ENCODE results near the gene HGF. TPM values are rescaled to one million over a fixed set of nuclear protein-coding genes. Genes with fewer than 3 reads are reported as not detected.

HGF gene
- total RNA-seq, 2 experiments from 2014 or later = not detected

GRCh38 chr7:81693894-81694293 is 76.0 kb downstream of the HGF start:
- Mint-ChIP-seq H3K36me3 (ENCODE audit: low read depth) (no peaks in the 10 kb centered on the region), H3K27ac (no peak overlapping the region), H3K27me3 (no peaks in the 10 kb centered on the region), H3K4me1 (no peaks in the 10 kb centered on the region), H3K9me3 (no peaks in the 10 kb centered on the region), H3K4me3 (no peak overlapping the region)
- no peak for DNase-seq
- CTCF ChIA-PET = no interaction called here
- POLR2A ChIA-PET = no interaction called here

GRCh38 chr7:81693080-81693479 is 76.8 kb downstream of the HGF start:
- Mint-ChIP-seq H3K36me3 (ENCODE audit: low read depth) (no peaks in the 10 kb centered on the region), H3K9me3 (no peaks in the 10 kb centered on the region), H3K27ac (no peak overlapping the region), H3K27me3 (no peaks in the 10 kb centered on the region), H3K4me3 (no peak overlapping the region), H3K4me1 (no peaks in the 10 kb centered on the region)
- no peak for DNase-seq
- ChIA-PET POLR2A (no interaction called here), CTCF (no interaction called here)

GRCh38 chr7:81692146-81692905 is 77.5 kb downstream of the HGF start:
- Mint-ChIP-seq H3K4me1 (no peaks in the 10 kb centered on the region), H3K27ac (no peak overlapping the region), H3K4me3 (no peak overlapping the region), H3K9me3 (no peaks in the 10 kb centered on the region), H3K27me3 (no peaks in the 10 kb centered on the region), H3K36me3 (ENCODE audit: low read depth) (no peaks in the 10 kb centered on the region)
- CTCF ChIA-PET = no interaction called here
- no peak for DNase-seq
- POLR2A ChIA-PET = no interaction called here

- Mint-ChIP-seq H3K36me3 (ENCODE audit: low read depth) (no peaks in the 10 kb centered on the region), H3K27me3 (no peaks in the 10 kb centered on the region), H3K27ac (no peak overlapping the region), H3K9me3 (no peaks in the 10 kb centered on the region), H3K4me1 (no peaks in the 10 kb centered on the region), H3K4me3 (no peak overlapping the region)
- DNase-seq = no peak
- CTCF ChIA-PET = no interaction called here
- POLR2A ChIA-PET = no interaction called here
These were observed 78.5 kb downstream of the HGF start for GRCh38 chr7:81691199-81691821.

- no peak overlapping the region for H3K27ac Mint-ChIP-seq
- no peaks in the 10 kb centered on the region for H3K4me1 Mint-ChIP-seq
- ChIA-PET CTCF (no interaction called here), POLR2A (no interaction called here)
- no peaks in the 10 kb centered on the region for H3K27me3 Mint-ChIP-seq
- DNase-seq = no peak
- H3K36me3 Mint-ChIP-seq (ENCODE audit: low read depth) = no peaks in the 10 kb centered on the region
- H3K4me3 Mint-ChIP-seq = no peak overlapping the region
- no peaks in the 10 kb centered on the region for H3K9me3 Mint-ChIP-seq
These were observed 79.2 kb downstream of the HGF start for GRCh38 chr7:81690688-81691087.

- ChIA-PET CTCF (no interaction called here), POLR2A (no interaction called here)
- no peaks in the 10 kb centered on the region for H3K9me3 Mint-ChIP-seq
- no peaks in the 10 kb centered on the region for H3K36me3 Mint-ChIP-seq (ENCODE audit: low read depth)
- H3K4me3 Mint-ChIP-seq = no peak overlapping the region
- DNase-seq = no peak
- H3K27me3 Mint-ChIP-seq = no peaks in the 10 kb centered on the region
- H3K27ac Mint-ChIP-seq = no peak overlapping the region
- H3K4me1 Mint-ChIP-seq = no peaks in the 10 kb centered on the region
These were observed 79.6 kb downstream of the HGF start for GRCh38 chr7:81690251-81690650.

GRCh38 chr7:81688622-81689411 is 81.0 kb downstream of the HGF start:
- POLR2A ChIA-PET = no interaction called here
- H3K36me3 Mint-ChIP-seq (ENCODE audit: low read depth) = no peaks in the 10 kb centered on the region
- H3K27me3 Mint-ChIP-seq = no peaks in the 10 kb centered on the region
- no peak overlapping the region for H3K27ac Mint-ChIP-seq
- CTCF ChIA-PET = interaction anchor here (0.6 kb wide), 1 partner anchor 49 kb away, joined by 3 read pairs; no protein-coding TSS in a partner anchor
- H3K4me3 Mint-ChIP-seq = no peak overlapping the region
- no peaks in the 10 kb centered on the region for H3K9me3 Mint-ChIP-seq
- no peaks in the 10 kb centered on the region for H3K4me1 Mint-ChIP-seq
- no peak for DNase-seq

- POLR2A ChIA-PET = no interaction called here
- no peak overlapping the region for H3K4me3 Mint-ChIP-seq
These were observed 82.8 kb downstream of the HGF start for GRCh38 chr7:81687062-81687461.

GRCh38 chr7:81685270-81685868 is 84.5 kb downstream of the HGF start:
- DNase-seq = no peak
- Mint-ChIP-seq H3K27me3 (no peaks in the 10 kb centered on the region), H3K9me3 (no peaks in the 10 kb centered on the region), H3K27ac (no peak overlapping the region), H3K36me3 (ENCODE audit: low read depth) (no peaks in the 10 kb centered on the region), H3K4me1 (no peaks in the 10 kb centered on the region), H3K4me3 (no peak overlapping the region)
- ChIA-PET POLR2A (interaction anchor here (1.1 kb wide), 1 partner anchor 19 kb away, joined by 3 read pairs; no protein-coding TSS in a partner anchor), CTCF (no interaction called here)

More at GRCh38 chr7:81687062-81687461, 82.8 kb downstream of the HGF start:
- no peak for DNase-seq
- no peaks in the 10 kb centered on the region for H3K36me3 Mint-ChIP-seq (ENCODE audit: low read depth)
- H3K27me3 Mint-ChIP-seq = no peaks in the 10 kb centered on the region
- H3K9me3 Mint-ChIP-seq = no peaks in the 10 kb centered on the region
- CTCF ChIA-PET = no interaction called here
- H3K4me1 Mint-ChIP-seq = no peaks in the 10 kb centered on the region
- H3K27ac Mint-ChIP-seq = no peak overlapping the region

- H3K27ac Mint-ChIP-seq = no peak overlapping the region
- H3K4me1 Mint-ChIP-seq = no peaks in the 10 kb centered on the region
- no peak overlapping the region for H3K4me3 Mint-ChIP-seq
- DNase-seq = no peak
- ChIA-PET POLR2A (interaction anchor here (1.1 kb wide), 1 partner anchor 18 kb away, joined by 3 read pairs; no protein-coding TSS in a partner anchor), CTCF (no interaction called here)
- no peaks in the 10 kb centered on the region for H3K9me3 Mint-ChIP-seq
- no peaks in the 10 kb centered on the region for H3K36me3 Mint-ChIP-seq (ENCODE audit: low read depth)
- H3K27me3 Mint-ChIP-seq = no peaks in the 10 kb centered on the region
These were observed 85.2 kb downstream of the HGF start for GRCh38 chr7:81684514-81685269.

- ChIA-PET CTCF (no interaction called here), POLR2A (no interaction called here)
- H3K4me1 Mint-ChIP-seq = no peaks in the 10 kb centered on the region
These were observed 85.8 kb downstream of the HGF start for GRCh38 chr7:81684033-81684432.

GRCh38 chr7:81682873-81683272 is 87.0 kb downstream of the HGF start:
- no peaks in the 10 kb centered on the region for H3K27me3 Mint-ChIP-seq
- H3K36me3 Mint-ChIP-seq (ENCODE audit: low read depth) = no peaks in the 10 kb centered on the region
- DNase-seq = no peak
- CTCF ChIA-PET = interaction anchor here (0.5 kb wide), 1 partner anchor 465 kb away, joined by 3 read pairs; no protein-coding TSS in a partner anchor
- POLR2A ChIA-PET = no interaction called here
- H3K27ac Mint-ChIP-seq = no peak overlapping the region
- H3K9me3 Mint-ChIP-seq = no peaks in the 10 kb centered on the region
- H3K4me3 Mint-ChIP-seq = no peak overlapping the region
- H3K4me1 Mint-ChIP-seq = no peaks in the 10 kb centered on the region

More at GRCh38 chr7:81684033-81684432, 85.8 kb downstream of the HGF start:
- DNase-seq = no peak
- Mint-ChIP-seq H3K36me3 (ENCODE audit: low read depth) (no peaks in the 10 kb centered on the region), H3K9me3 (no peaks in the 10 kb centered on the region), H3K27me3 (no peaks in the 10 kb centered on the region), H3K4me3 (no peak overlapping the region), H3K27ac (no peak overlapping the region)

All from activated CD4-positive, alpha-beta T cell treated with anti-CD3 and anti-CD28 coated beads, Interleukin-2, amount 10 ng/mL, durations not matched to agents 7 days and 5 days (primary cell).